GOT3 (cell line): ENCODE data around the gene FASTKD2.

ENCODE experiments used
- DNase-seq: peaks from one replicate; lab custom pipeline; 2025; ENCODE audit warnings: mixed read lengths; lab: John Stamatoyannopoulos, UW

Gene FASTKD2

DNA sequence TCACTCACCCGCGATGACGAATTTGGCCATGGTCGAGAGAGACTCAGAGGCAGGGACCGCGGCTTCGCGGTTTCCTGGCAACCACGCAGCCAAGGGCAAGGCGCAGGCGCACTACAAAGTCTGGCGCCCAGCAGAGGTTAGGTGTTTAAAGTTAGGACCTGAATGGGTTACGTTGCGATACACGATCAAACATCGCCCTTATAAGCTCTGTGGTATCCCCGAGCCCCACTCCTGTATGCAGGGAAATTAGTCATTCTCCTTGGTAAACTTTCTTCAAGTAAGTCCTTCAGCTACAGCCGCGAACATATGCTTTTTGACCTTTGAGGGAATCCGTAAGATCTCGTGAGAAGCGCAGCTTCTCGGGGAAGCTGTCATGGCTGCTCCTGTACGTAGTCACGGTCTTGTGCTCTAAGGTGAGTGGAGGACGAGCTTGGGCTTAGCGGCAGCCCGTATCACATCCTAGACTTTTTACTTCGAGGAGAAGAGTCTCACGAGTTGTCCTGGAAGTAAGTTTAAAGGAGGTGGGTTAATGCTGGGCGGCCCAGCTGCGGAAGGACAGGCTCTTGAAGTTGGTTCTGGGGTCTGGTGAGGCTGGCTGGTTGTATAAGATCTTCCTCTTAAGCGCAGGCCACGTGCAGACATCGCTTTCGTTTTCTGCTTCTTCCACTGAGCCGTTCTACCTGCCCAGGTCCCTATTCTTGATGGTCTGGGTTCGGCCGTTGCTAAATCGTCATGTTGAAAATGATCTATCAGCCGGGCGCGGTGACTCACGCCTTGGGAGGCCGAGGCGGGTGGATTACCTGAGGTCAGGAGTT, at the start of gene FASTKD2, which contains the start of gene MDH1B:
Gene FASTKD2, plus strand, starts transcription at position 365 of the 815 bp plus-strand sequence. CDS start 1,088 bp downstream, outside the sequence.
Gene MDH1B, minus strand, starts transcription at position 87 of the 815 bp plus-strand sequence. Its CDS starts 57 bp downstream, at position 30.
- peak; percentile 82 for DNase-seq

DNA sequence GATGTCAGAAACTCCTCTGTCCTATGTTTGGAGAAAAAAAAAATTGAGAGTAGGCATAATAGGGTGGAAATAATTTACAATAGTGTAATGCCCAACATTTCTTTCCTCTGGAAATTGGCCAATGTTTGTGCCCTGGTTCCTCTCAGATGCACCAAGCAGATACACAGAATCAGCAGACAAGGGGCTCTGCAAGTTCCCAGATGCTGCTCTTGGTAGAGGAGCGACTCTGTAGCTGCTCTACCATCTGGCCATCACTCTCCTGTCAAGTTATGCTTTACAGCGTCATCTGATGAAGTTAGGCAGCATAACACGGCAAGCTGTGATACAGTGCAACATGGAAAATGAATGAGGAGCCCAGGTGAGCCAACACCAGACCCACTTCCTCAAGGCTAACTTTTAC, 48.8 kb upstream of the FASTKD2 start:
- DNase-seq: no peak

DNA sequence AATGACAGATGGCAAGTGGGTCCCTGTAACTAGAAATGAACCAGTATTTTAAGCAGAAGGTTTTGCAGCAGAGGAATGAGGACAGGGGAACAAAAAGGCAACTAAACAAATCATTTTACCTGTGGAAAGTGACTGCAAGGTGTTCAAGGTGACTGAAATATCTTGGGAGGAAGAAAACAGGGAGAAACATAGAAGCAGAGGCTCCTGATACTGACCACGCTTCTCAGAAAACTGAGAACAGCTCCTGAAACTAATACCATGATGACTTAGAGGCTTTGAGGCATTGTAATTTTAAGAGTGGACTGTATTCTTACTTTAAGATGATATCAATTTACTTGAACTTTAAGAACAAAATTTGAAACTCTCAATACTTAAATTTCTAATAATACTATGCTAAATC, 47.1 kb upstream of the FASTKD2 start, which contains the start of gene DYTN:
Gene DYTN, minus strand, starts transcription at position 101 of the 400 bp plus-strand sequence. CDS start 117 bp downstream, outside the sequence.
- DNase-seq: no peak

DNA sequence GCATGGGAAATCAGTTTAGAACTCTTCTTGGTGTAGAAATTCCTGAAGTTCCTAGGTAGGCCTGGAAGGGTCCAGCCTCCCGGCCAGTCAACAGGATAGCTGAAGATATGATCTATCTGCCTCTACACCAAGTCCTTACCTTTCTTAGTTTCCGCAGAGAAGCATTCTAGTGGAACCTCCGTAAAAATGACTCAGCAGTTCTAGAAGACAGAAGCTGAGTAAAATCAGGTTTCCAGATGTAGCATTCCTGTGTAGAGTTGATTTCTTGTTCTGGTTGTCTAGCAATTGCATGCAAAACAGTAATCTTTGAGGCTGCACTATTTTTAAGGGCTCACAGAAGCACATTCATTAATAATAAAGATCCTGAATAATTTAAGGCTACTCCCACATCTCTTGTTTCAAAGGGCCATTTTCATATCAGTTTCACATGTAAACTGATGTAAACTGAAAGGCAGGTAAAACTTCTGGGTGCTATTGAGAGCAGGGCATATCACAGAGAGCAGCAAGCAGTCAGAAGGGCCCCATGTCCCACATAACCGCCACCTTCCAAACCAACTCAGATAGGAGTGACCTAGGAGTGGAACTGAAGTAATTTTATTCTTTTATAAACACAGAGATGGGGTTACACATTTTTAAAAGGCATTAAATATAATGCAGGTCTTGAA, 44.0 kb upstream of the FASTKD2 start:
- DNase-seq: no peak

DNA sequence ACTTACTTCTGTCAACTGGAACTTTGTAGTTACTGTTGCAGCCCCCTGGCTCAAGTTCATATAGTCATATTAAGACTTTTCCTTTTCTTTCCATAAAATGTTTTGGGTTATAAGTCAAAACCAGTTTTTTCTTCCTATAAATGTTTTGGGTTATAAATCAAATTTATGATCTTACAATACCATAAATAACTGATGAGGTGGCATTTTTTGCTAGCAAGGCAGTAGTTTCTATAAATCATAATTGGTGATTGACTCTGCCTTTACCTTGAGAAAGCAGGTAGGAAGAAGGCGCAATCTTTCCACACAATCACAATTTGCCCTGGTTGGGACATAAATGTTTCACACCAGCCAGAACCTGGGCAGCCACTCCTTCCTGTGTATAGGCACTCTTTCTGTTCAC, 42.1 kb upstream of the FASTKD2 start:
- DNase-seq: no peak

DNA sequence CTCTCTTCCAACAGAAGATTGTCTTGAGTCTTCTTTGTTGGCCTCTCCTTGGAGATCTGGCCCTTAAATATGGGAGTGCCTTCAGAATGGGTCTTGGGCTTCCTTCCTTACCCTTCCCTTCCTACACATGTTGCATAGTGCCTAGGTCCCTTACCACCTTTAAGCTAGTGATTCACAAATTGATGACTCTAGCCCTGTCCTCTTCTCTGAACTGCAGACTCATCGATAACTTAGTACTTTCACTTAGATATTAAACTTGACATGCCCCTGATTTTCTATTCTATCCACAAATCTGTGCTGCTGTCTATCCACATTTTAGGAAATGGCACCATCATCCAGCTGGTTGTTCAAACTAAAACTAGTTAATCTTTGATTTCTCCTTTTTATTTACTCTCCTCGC, 38.1 kb upstream of the FASTKD2 start:
- DNase-seq: no peak

DNA sequence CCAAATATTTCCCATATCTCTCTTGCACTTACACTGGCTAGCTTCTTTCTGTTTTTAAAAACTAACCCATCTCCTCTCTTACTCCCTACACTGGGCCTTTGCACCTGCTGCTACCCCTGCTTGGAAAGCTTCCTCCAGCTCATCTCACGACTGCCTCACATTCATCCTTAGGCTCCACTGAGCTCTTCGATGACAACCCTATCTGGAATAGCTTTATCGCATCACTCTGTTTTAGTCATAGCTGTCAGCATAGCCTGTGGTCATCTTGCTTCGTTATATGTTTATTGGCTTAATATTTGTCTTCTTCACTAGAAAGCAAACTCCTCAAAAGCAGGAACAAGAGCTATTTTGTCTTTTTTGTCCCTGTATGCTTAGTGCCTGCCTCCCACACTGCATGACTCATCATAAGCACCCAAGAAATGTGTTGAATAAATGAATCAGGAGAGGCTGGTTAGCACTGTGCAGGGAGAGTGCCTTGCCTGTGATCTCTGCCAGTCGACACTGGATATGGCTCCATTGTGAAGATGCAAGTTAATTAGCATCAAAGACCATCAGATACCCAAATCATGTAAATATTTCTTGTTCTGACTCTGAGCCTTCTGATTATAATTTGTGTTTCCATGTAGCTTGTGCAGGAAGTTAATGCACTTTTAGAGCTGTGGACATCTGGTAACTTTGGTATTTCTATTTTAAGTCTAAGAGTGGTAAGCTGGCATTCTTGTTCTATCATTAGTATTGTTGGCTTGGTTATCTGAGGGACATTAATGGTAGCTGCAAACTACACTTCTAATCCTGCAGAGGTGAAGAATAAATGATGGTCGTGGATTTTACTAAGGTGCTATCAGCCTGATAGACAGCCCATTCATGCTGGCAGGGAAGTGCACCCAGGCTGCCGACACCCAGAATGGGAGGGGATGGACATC, 36.9 kb upstream of the FASTKD2 start:
- DNase-seq: no peak

DNA sequence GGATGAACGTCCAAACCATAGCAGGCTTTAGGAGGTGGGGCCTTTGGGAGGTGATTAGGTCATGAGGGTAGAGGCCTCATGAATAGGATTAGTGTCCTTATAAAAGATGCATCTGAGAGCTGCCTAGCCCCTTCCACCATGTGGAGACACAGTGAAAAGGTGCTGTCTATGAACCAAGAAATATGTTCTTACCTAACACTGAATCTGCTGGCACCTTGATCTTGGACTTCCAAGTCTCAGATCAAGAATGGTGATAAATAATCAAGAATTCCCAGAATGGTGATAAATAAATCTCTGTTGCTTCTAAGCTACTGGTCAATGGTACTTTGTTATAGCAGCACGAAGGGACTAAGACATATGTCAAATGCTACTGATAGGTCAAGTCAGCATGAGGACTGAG, 32.1 kb upstream of the FASTKD2 start:
- DNase-seq: no peak

DNA sequence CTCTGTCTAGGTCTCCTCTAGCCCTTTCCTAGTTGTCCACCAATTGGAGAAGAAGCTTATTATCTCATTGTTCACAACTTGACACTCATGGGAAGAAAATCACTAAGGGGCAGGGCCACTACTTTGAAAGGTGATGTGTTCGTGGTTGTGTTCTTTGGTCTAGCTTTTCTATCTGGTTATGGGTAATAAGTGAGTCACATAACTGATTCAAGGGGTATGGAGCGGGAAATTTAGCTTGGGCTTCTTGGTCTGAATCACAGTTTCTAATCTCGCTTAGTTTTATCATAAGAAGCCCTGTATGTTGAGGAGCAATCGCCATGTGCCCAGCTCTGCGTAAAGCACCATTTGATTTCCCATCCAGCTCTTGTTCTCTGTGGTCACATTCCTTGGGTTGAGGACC, 28.5 kb upstream of the FASTKD2 start:
- DNase-seq: no peak

DNA sequence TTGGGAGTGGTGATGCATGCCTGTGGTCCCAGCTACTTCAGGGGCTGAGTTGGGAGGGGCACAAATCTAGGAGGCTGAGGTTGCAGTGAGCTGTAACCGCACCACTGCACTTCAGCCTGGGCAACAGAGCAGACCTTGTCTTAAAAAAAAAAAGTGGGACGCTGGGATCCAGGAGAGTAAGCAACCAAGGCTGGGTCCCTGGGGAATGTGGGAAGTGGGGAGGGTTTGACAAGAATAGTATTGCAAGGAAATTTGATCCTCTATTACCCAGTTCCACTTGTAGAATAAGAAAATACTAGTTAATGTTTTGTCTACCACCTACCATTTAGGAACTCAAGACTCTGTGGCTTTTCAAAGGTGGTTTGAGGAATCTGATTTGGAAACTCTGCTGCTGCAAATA, 26.1 kb upstream of the FASTKD2 start:
- DNase-seq: no peak

DNA sequence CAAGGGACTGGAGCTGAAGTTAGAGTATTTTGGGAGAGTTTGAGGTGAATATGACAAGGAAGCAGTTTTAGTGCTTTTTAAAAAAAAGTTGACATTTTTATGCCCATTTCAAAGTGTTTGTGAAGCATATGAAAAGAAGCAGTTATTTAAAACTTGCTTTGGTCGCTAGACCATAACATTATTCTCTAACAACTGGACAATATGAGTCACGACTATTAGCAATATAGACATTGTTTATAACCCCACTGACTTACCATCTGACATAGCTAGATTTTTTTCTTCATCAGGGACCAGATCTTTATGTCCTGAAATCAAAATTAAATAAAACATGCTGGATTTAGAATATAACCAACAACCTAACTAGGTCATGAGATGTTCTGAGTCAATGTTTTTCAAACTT, 24.6 kb upstream of the FASTKD2 start:
- DNase-seq: no peak

DNA sequence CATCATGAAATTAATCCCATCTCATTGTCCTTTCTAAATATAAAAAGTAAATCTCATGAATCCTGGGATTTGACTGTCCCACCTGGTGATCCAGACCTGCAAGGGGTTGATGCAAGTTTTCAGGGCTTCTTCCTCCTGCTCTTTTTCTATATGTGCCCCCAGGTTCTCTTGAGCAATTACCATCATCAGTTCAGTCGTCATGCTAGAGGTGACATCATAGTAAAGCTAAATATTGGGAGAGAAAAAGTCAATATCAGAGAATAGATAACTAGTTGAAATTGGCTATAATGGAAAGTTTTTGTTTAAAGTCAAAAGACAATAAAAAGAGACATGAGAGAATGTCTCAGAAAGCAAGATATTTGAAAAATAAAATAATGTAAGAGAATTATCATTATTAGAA, 8.6 kb upstream of the FASTKD2 start:
- DNase-seq: no peak

DNA sequence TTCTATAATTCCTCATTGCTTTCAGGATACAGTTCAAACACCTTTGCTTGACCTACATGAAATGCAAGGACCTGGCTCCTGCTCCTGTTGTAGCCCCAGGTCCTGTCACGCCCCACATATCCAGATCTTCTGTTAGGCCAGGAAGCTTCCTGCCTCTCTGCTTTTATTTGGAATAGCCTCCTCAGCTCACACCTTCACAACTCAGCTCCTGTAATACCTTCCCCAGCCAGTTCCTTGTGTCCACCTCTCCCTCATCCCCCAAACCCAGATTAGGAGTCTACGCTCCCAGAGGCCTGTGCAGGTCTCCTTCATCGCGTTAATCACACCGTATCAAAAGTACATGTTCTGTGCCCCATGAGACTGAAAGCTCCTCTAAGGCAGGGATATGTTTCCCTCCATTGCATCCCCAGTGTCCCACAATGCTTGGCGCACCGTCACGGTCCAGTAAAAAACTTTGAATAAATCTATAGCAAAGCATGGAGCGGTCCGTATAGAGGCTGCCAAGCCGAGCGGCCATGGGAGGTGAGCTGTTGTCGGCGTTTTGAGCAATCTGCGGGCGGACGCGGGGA, 649 bp upstream of the FASTKD2 start:
- DNase-seq: no peak

DNA sequence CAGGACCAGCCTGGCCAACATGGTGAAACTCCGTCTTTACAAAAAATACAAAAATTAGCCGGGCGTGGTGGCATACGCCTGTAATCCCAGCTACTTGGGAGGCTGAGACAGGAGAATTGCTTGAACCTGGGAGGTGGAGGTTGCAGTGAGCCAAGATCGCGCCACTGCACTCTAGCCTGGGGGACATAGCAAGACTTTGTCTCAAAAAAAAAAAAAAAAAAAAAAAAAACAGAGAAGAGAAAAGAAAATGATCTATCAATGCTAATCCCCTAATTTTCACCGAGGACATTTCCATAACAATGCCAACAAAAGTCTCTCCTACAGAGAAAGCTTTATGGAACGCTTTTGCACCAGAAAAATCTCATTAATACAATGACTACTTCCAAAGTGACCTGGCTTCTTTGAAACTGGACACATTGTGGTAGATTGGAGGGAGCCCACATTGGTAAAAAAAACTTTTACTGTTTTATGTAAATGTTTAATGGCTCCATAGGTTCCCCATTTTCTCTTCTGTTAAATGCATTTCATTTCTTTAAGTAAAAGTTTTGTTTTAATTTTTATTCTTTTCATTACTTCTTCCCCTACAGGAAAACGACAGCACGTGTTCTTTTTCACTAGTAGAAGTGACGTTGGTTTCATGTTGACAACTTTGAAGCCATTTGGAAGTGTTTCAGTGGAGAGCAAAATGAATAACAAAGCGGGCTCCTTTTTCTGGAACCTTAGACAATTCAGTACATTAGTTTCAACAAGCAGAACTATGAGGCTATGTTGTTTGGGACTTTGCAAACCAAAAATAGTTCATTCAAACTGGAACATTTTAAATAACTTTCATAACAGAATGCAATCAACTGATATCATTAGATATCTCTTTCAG, 888 bp downstream of the FASTKD2 start:
- DNase-seq: no peak

DNA sequence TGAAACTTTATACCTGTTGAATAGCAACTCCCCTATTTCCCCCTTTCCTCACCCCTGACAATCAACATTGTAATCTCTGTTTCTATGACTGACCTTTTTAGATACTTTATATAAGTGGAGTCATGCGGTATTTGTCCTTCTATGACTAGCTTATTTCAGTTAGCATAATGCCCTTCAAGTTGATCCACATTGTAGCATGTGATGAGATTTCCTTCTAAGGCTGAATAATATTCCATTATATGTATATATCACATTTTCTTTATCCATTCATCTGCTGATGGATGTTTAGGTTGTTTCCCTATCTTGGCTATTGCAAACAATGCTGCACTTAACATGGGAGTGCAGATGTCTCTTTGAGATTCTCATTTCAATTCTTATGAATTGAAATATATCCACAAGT, 9.5 kb downstream of the FASTKD2 start:
- DNase-seq: no peak

DNA sequence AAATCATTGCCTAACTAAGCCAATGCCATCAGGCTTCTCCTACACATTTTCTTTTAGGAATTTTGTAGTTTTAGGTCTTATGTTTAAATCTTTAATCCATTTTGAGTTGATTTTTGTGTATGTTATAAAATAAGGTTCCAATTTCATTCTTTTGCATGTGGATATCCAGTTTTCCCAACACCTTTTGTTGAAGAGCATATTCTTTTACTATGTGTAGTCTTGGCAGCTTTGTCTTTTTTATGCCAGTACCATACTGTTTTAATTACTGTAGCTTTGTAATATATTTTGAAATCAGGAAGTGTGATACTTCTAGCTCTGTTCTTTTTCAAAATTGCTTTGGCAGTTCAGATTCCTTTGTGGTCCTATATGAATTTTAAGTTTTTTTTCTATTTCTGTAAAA, 11.0 kb downstream of the FASTKD2 start:
- no peak for DNase-seq

DNA sequence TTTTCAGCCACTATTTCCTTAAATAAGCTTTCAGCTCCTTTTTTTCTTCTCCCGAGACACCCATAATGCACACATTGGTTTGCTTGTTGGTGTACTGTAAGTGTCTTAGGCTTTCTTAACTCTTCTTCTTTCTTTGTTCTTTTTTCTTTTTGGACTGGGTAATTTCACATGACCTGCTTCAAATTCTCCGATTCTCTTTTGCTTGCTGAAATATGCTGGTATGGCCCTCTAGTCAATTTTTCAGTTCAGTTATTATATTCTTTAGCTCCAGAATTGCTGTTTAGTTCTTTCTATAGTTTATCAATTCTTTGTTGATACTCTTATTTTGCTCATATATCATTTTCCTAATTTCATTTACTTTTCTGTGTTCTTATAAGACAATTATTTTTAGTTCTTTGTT, 15.3 kb downstream of the FASTKD2 start:
- no peak for DNase-seq

DNA sequence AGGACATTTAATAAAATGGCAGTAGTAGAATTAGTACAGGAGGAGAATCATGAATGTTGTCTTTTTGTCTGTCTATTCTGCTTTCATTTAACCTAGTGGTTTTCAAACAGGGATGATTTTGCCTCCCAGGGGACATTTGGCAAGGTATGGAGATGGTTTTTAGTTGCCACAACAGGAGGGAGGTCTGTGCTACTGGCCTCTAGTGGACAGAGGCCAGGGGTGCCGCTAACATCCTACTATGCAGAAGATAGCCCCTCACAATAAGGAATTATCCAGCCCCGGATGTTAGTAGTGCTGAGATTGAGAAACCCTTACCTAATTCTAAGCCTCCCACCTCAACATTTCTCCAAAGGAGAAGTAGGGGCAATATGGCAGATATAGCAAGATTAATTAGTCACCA, 18.3 kb downstream of the FASTKD2 start:
- no peak for DNase-seq

DNA sequence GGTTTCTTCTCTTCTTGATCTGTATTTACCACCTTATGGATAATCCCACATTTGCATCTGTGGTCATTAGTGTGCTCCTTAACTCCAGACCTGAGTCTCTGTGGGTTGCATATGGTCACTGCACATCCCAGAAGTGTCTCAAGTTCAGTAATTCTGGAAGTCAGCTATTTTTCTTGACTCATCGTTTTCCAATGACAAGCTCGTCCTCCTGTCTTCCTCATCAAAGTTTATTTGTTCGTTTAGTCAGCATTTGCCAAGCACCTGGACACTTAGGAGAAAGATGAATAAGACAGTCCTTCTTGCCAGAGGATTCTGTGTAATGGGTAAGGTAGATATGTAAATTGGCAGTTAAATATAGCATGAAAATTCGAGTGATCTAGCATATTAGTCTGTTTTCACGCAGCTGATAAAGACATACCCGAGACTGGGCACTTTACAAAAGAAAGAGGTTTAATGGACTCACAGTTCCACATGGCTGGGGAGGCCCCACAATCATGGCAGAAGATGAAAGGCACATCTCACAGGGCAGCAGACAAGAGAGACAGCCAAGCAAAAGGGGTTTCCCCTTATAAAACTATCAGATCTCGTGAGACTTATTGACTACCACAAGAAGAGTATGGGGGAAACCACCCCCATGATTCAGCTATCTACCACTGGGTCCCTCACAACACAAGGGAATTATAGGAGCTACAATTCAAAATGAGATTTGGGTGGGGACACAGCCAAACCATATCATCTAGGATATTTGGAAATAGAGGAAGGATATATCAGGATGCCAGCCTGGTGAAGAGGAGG, 19.4 kb downstream of the FASTKD2 start:
- no peak for DNase-seq

DNA sequence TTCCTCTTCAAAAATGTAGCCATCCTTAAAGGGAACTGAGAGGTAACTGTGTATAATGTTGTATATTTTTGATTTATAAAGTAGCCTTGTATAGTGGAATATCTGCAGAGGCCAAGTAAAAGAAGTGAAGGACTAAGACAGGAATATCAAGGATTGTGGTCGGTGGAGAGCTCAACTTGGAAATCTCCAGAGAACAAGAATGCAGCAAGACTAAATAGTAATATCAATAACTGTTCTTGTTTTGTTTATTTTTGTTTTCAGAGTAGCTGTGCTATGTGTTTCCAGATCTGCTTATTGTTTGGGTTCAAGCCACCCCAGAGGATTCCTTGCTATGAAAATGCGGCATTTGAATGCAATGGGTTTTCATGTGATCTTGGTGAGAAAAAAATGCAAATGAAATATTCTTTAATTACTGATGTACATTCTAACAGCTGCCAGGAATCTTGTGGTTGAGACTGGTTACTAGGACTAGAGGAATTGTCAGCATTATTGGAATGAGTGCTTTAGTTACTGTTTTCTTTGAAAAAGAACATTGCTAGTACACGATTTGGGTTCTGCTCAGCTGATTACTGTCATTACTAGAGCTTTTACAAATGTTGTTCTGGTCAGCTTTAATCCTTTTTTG, 25.0 kb downstream of the FASTKD2 start:
- no peak for DNase-seq
